Activated CD4-positive, alpha-beta T cell treated with anti-CD3 and anti-CD28 coated beads, Interleukin-10, Interleukin-2, amounts not matched to agents 100 ng/mL and 50 ng/mL, durations not matched to agents 16 hours and 8 hours (primary cell): ENCODE data around the gene SSR2.
A peak's percentile ranks its signal among the peaks of the same experiment; 100 is the strongest.
"Not testable (repeated sequence)": the region's sequence is repeated elsewhere in the genome, so short reads cannot be mapped to it uniquely, and the experiment has no call there.

Source experiments
- DNase-seq: peaks from one replicate; pipeline ENCODE4 v3.0.0-alpha.2; 2020

SSR2 gene

DNA sequence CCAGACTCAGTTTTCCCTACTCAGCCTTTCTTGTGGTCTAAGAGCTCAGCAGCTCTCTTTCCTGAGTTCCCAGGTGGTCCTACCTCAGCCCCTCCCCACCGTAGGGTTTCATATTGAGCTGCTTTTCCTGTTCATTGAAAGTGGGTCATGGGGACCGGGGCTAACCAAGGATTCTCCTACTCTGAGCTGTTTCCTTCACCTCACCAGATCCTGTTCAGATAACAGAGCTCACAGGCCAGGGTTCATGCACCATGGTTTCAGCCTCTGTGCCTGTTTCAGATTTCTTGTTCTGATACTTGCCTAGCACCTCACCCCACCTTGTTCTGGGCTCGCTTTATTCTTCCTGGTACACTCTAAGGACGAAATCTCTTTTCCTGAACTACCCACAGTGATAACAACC is 24.3 kb upstream of the SSR2 start:
- DNase-seq, result peak; percentile 62

GRCh38 chr1:156042828-156043227 is 22.1 kb upstream of the SSR2 start:
- DNase-seq, result no peak

GRCh38 chr1:156034991-156035390 is 14.2 kb upstream of the SSR2 start:
- DNase-seq, result not testable (repeated sequence)

- DNase-seq, result no peak
These were observed 12.3 kb upstream of the SSR2 start for GRCh38 chr1:156033011-156033410.

GRCh38 chr1:156026588-156026987 is 5.8 kb upstream of the SSR2 start:
- DNase-seq, result peak; percentile 20

- peak; percentile 34 for DNase-seq
These were observed 5.1 kb upstream of the SSR2 start for GRCh38 chr1:156025876-156026275.

GRCh38 chr1:156024801-156025200 is 4.0 kb upstream of the SSR2 start:
- no peak for DNase-seq

- DNase-seq, result no peak
These were observed 1.2 kb upstream of the SSR2 start for GRCh38 chr1:156021954-156022353.

DNA sequence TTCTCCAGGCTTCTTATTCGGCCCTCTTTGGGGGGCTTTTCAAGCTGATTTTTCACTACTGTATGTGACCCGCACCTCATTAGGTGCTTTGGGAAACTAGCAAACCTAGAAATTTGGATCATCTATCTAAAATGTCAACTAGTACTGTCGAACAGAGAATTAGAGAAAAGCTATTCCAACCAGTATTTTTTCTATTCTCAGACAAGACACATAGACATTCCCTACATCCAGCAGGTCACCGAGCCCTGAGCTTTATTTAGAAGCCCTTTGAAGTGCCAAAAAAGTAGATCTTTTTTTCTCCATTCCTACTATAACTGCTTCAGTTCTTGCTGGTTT is 310 bp upstream of the SSR2 start:
- no peak for DNase-seq

GRCh38 chr1:156019946-156020292 is 832 bp downstream of the SSR2 start:
- no peak for DNase-seq

DNA sequence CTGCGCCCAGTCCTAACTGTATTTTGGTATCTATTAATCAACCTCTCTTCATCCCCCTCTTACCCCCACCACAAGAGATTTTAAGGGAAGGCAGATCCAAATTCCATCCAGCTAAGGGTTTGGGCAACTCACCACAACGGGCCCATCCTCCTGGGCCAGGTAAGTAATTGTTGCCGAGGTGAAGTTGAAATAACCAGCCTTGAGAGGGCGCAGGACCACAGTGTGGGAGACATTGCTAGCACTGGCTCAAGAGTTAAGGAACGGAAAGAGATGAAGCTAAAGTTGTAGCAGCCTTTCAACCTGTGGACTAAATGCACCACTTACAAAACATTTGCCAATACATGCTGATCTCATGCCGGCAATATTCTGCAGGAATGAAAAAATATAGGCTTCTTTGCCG is 5.9 kb downstream of the SSR2 start:
- DNase-seq, result no peak

DNA sequence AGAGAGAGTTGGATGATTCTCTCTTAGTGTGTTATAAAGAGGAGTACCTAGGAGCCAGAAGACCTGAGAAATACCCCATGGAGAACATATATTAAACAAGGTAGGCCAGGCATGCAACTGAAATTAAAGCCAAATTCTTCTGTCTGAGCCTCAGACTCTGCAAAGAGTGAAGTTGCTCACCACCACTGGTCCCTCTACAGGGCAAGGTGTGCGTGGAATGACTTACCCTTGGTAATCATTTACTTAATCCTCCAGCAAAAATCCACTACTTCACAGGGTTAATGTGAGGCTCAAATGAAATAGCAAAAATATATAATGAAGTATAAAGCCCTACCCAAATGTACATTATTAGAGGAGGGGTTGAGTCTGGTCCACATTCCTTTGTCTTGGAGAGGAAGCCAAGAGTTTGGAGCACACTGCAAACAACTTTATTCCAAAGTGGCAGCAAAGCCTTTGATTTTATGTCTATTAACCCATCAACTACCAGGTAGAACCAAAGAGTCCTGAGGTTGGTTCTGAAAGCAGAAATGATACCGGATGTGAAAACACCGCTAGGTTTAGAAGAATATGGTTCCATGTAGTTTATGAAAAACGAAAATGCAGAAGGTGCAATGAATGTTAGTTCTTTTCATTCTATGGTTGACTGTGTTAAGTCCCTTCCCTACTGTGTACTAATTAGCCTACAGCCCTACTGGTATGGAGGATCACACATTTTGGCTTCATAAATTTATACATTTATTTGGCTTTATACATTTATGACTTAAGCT is 8.5 kb downstream of the SSR2 start:
- DNase-seq, result no peak

GRCh38 chr1:156009404-156009803 is 11.3 kb downstream of the SSR2 start:
- no peak for DNase-seq

GRCh38 chr1:156006666-156007376 is 13.9 kb downstream of the SSR2 start:
- no peak for DNase-seq

DNA sequence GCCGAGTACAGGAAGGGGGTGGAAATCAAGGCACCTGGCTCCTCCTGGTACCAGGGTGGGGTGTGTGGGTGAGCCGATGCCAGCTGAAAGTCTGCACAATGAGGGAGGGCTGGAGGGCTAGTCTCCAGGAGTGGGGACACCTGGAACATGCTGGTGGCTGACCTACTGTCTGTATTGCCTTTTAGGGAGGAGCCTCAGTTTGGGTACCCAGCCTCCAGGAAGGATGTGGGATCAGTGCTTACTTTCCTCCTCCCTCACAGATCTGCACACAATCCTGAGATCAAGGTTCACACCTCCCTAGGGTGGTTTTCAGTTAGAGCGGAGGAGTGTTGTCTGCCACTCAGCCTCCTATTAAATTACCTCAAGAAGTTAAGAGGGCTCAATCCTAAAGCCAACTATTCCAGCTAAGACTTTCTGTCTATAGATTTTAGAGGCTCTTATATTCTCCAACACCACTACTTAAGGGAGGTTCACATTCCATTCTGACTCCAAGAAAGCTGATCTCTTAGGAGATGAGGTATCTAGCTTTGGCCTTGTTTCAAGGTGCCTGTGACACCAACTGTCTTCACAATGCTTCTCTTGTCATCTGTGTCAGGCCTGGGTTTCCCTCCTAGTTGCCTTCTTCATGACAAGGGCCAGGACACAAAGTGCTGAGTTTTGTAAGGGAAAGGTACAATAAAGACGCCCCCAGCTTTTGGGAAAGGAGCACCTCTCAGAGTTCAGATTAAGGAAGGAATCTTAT is 15.7 kb downstream of the SSR2 start:
- peak; percentile 67 for DNase-seq

GRCh38 chr1:156003923-156004188 is 16.9 kb downstream of the SSR2 start:
- DNase-seq, result no peak

DNA sequence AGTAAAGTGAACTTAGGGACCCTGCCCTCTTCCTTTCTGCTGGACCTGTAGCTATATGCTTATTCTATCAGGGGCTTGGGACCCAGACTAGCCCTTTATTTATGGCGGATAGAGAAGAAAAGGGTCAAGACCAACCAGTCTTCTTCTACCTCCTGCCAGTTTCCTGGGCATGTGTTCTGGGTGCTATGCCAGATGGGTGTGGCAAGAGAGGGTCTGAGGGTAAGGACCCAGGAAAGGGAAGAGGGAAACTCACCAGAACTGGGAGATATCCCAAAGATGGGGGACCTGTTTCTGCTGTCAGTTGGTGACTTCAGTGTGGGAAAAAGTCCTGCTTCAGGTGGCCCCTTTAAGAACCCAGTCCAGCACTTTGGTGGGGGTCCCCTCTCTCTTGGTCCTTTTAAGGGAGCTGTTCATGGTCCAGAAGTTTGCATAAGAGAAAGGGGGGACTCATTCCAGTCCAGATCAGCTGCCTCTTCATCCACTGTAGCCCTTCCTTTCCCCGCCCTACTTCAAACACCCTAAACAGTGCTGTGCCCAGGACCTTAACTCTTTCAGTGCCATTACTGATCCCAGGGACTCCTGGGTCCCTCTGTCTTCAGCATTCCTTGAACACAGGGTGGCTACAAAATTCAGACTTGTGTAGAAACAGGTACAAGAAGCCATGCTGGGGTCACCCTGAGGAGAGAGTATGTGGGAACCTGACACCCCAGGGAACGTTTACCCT is 18.4 kb downstream of the SSR2 start:
- DNase-seq, result no peak

DNA sequence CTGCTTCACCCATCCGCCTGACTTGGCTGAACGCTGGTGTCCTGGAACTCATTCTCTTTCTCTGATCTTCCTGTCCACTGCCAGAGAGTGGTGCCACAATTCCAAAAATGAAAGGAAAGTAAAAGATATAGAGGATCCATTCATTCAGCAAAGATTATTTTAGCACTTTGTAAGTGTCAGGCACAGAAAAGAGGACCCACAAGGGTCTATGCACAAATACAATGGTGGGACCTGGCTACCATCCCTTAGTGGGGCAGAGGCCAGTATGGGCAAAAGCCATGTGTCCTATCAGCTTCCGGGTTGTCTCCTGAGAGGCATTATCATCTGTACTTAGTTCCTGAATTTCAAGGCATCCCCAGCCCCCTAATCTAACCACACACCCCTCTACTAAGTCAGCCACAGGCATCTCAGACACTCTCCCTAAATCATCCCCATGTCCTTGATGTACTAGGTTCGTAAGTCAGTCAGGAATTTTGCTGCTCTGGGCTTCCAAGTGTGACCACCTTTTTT is 19.0 kb downstream of the SSR2 start:
- DNase-seq, result no peak

GRCh38 chr1:156001021-156001661 is 19.6 kb downstream of the SSR2 start:
- DNase-seq, result no peak

DNA sequence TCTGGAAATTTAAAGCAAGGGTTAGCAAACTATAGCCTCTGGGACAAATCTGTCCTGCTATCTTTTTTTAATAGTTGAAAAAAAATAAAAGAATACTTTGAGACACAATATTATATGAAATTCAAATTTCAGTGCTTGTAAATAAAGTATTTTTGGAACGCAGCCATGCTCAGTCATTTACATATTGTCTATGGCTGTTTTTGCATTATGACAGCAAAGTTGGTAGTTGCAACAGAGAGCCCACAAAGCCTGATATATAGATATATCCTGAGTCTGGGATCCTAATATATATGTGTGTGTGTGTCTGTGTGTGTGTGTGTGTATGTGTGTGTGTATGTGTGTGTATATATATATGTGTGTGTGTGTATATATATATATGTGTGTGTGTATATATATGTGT is 20.8 kb downstream of the SSR2 start:
- no peak for DNase-seq

GRCh38 chr1:155996166-155996565 is 24.6 kb downstream of the SSR2 start:
- no peak for DNase-seq

GRCh38 chr1:155993595-155993994 is 27.2 kb downstream of the SSR2 start:
- no peak for DNase-seq
